ENCODE results near the gene C10orf105.

C10orf105 gene

DNA sequence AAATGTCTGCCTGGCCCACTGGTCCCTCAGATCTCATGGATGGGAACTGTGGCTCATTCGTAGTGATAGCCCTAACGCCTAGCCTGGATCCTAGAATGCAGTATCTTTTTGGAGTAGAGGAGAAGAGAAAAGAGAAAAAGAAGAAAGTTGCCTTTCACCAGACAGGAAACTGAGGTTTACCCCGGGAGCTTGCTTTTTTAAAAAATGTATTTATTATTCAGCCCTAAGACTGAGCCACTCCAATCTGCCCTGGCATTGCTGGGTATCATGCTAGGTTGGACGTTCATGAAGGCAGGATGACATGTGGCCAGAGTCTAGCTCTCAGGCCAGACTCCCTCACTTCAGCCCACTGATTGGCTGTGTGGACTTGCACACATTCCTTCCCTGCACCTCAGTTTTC, 21.5 kb upstream of the C10orf105 start:
- Histone ChIP-seq H3K4me3 (ENCODE audit: low read depth, low read length) (no peak overlapping the region), H3K36me3 (ENCODE audit: control insufficient read depth in 2 of 2, insufficient read depth in 1 of 2, low read length in 2 of 2) (no peaks in the 10 kb centered on the region), H3K27ac (ENCODE audit: extremely low read depth, low read depth, low read length) (no peak overlapping the region), H3K9me3 (ENCODE audit: control insufficient read depth, insufficient read depth, low read depth, low read length) (no peaks in the 10 kb centered on the region), H3K4me1 (ENCODE audit: control insufficient read depth, insufficient read depth, low read length) (no peaks in the 10 kb centered on the region)
- no peak for TF ChIP-seq ZFP37 (tag by site-specific recombination; IDR thresholded peaks at IDR 0.05)
- TF ChIP-seq ZNF175 (tag by site-specific recombination; IDR thresholded peaks at IDR 0.05): no peak
- TF ChIP-seq ZNF2 (tag by site-specific recombination; IDR thresholded peaks at IDR 0.05): no peak
- TF ChIP-seq, protein P1, sequence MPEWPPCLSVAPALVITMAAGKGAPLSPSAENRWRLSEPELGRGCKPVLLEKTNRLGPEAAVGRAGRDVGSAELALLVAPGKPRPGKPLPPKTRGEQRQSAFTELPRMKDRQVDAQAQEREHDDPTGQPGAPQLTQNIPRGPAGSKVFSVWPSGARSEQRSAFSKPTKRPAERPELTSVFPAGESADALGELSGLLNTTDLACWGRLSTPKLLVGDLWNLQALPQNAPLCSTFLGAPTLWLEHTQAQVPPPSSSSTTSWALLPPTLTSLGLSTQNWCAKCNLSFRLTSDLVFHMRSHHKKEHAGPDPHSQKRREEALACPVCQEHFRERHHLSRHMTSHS (tag by site-specific recombination; IDR thresholded peaks at IDR 0.05): no peak
- no peak for TF ChIP-seq ZNF426 (tag by site-specific recombination; IDR thresholded peaks at IDR 0.05)
- ChIA-PET POLR2A (no interaction called here), CTCF (interaction anchor here (0.6 to 2.4 kb wide), 3 partner anchors 32 to 585 kb away, joined by 3 to 5 read pairs (median 3); partner anchors contain the start of gene VSIR)

DNA sequence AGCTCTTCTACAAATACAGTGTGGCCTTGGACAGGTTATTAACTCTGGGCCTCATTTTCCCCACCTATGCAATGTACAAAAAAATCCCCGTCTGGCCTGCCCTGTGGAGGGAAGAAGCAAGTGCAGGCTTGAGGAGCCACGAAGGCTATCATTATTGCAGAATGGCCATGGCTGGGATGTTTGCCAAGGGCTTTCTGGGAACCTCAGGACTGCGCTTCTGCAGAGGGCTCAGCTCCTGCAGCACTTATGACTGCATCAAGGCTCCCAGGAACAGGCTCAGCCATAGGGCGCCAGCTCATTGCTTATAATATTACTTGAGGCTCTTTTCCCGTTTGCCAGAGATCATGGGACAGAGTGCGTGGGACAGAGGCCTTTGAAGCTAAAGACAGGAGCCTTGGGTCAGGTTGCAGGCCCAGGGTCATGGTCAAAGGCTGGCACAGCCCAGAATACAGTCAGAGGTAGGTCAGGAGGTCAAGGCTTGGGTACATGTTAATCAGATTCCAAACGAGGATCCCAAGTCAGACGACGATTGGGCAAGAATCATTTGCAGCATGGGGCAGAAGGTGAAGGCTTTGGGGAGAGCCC, 20.6 kb upstream of the C10orf105 start:
- CTCF ChIA-PET: interaction anchor here (2.4 kb wide), 1 partner anchor 32 kb away, joined by 5 read pairs; the partner anchor contains the start of gene VSIR
- POLR2A ChIA-PET: no interaction called here

DNA sequence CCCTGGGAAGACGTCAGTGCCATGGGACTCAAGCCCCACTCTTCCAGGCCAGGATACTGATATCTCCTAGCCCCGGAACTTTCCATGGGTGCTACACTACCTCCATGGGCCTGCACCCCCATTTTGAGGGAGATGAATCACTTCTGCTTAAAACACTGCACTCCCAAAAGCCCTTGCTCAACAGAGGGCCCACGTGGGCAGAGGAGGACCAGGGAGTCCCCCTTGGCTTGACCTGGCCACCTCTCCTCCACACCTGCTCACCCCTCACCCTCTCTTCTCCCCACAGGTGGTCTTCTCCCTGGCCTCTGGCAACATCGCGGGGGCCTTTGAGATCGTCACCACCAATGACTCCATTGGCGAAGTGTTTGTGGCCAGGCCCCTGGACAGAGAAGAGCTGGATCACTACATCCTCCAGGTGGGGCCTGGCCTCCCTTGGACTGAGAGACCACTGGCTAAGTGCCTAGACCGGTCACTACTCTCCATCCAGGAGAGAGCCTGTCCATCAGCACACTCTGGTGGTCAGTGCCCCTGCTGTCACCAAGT, 19.9 kb upstream of the C10orf105 start:
- no peak for TF ChIP-seq HOXD13 (CRISPR knock-in tag; IDR thresholded peaks at IDR 0.05; ENCODE audit: borderline replicate concordance)
- POLR2A ChIA-PET: no interaction called here

More for the DNA sequence above, 20.6 kb upstream of the C10orf105 start:
- Histone ChIP-seq H3K36me3 (ENCODE audit: control insufficient read depth in 2 of 2, insufficient read depth in 1 of 2, low read length in 2 of 2) (no peaks in the 10 kb centered on the region), H3K9me3 (ENCODE audit: control insufficient read depth, insufficient read depth, low read depth, low read length) (no peaks in the 10 kb centered on the region), H3K4me1 (ENCODE audit: control insufficient read depth, insufficient read depth, low read length) (no peaks in the 10 kb centered on the region), H3K4me3 (ENCODE audit: low read depth, low read length) (no peak overlapping the region), H3K27ac (ENCODE audit: extremely low read depth, low read depth, low read length) (no peak overlapping the region)
- TF ChIP-seq SETDB1 (IDR thresholded peaks at IDR 0.05; ENCODE audit: insufficient read length, low read length) (no peak), OVOL3 (tag by site-specific recombination; IDR thresholded peaks at IDR 0.05) (no peak), SP7 (tag by site-specific recombination; IDR thresholded peaks at IDR 0.05) (0 out of 2 replicates have a peak, but pooled peaks have one; percentile 36)
- TF ChIP-seq, protein P2, sequence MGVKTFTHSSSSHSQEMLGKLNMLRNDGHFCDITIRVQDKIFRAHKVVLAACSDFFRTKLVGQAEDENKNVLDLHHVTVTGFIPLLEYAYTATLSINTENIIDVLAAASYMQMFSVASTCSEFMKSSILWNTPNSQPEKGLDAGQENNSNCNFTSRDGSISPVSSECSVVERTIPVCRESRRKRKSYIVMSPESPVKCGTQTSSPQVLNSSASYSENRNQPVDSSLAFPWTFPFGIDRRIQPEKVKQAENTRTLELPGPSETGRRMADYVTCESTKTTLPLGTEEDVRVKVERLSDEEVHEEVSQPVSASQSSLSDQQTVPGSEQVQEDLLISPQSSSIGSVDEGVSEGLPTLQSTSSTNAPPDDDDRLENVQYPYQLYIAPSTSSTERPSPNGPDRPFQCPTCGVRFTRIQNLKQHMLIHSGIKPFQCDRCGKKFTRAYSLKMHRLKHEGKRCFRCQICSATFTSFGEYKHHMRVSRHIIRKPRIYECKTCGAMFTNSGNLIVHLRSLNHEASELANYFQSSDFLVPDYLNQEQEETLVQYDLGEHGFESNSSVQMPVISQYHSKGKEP (tag by site-specific recombination; IDR thresholded peaks at IDR 0.05): peak; percentile 57; the same call in 1 of the 2 replicates
- TF ChIP-seq, protein P3, sequence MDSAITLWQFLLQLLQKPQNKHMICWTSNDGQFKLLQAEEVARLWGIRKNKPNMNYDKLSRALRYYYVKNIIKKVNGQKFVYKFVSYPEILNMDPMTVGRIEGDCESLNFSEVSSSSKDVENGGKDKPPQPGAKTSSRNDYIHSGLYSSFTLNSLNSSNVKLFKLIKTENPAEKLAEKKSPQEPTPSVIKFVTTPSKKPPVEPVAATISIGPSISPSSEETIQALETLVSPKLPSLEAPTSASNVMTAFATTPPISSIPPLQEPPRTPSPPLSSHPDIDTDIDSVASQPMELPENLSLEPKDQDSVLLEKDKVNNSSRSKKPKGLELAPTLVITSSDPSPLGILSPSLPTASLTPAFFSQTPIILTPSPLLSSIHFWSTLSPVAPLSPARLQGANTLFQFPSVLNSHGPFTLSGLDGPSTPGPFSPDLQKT (IDR thresholded peaks at IDR 0.05; ENCODE audit: borderline replicate concordance, low read depth, low read length): no peak

DNA sequence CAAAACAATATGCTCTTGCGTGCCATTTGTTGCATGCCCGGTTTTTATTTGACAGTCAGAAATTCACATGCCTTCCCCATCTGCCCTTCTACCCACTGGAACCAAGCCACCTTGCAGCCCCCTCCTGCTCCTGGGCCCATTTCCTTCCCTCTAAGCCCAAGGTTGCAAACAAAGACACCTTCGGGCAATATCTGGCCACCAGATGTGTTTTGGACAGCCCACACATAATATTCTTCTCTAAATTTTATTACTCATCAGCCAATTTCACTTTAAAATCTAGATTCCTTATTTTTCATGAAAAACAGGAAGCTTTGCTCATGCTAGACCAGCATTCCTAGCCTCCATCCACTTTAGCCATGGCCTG, 18.2 kb upstream of the C10orf105 start:
- ChIA-PET POLR2A (no interaction called here), CTCF (no interaction called here)
- no peak for TF ChIP-seq KLF16 (tag by site-specific recombination; IDR thresholded peaks at IDR 0.05)
- no peak for TF ChIP-seq ZNF426 (tag by site-specific recombination; IDR thresholded peaks at IDR 0.05)
- TF ChIP-seq, protein P4, sequence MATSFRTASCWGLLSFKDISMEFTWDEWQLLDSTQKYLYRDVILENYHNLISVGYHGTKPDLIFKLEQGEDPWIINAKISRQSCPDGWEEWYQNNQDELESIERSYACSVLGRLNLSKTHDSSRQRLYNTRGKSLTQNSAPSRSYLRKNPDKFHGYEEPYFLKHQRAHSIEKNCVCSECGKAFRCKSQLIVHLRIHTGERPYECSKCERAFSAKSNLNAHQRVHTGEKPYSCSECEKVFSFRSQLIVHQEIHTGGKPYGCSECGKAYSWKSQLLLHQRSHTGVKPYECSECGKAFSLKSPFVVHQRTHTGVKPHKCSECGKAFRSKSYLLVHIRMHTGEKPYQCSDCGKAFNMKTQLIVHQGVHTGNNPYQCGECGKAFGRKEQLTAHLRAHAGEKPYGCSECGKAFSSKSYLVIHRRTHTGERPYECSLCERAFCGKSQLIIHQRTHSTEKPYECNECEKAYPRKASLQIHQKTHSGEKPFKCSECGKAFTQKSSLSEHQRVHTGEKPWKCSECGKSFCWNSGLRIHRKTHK (tag by site-specific recombination; IDR thresholded peaks at IDR 0.05): no peak
- no peak for TF ChIP-seq ZNF555 (tag by site-specific recombination; conservative IDR thresholded peaks at IDR 0.05)
- TF ChIP-seq ZSCAN30 (tag by site-specific recombination; IDR thresholded peaks at IDR 0.05): no peak
- no peak for TF ChIP-seq ZFP69B (tag by site-specific recombination; IDR thresholded peaks at IDR 0.05)
- Histone ChIP-seq H3K36me3 (ENCODE audit: control insufficient read depth in 2 of 2, insufficient read depth in 1 of 2, low read length in 2 of 2) (no peaks in the 10 kb centered on the region), H3K27ac (ENCODE audit: extremely low read depth, low read depth, low read length) (no peak overlapping the region), H3K9me3 (ENCODE audit: control insufficient read depth, insufficient read depth, low read depth, low read length) (no peaks in the 10 kb centered on the region), H3K4me1 (ENCODE audit: control insufficient read depth, insufficient read depth, low read length) (no peaks in the 10 kb centered on the region), H3K4me3 (ENCODE audit: low read depth, low read length) (no peak overlapping the region)

More for the DNA sequence above, 19.9 kb upstream of the C10orf105 start:
- H3K36me3 ChIP-seq (ENCODE audit: control insufficient read depth in 2 of 2, insufficient read depth in 1 of 2, low read length in 2 of 2): no peaks in the 10 kb centered on the region
- no peak overlapping the region for H3K4me3 ChIP-seq (ENCODE audit: low read depth, low read length)
- CTCF ChIA-PET: interaction anchor here (0.6 kb wide), 1 partner anchor 468 kb away, joined by 3 read pairs; no protein-coding TSS in a partner anchor
- no peak overlapping the region for H3K27ac ChIP-seq (ENCODE audit: extremely low read depth, low read depth, low read length)
- no peaks in the 10 kb centered on the region for H3K4me1 ChIP-seq (ENCODE audit: control insufficient read depth, insufficient read depth, low read length)
- no peaks in the 10 kb centered on the region for H3K9me3 ChIP-seq (ENCODE audit: control insufficient read depth, insufficient read depth, low read depth, low read length)
